Vagina (tissue), 2 donors: ENCODE results near the gene SPATA6. TPM values are rescaled to one million over a fixed set of nuclear protein-coding genes. Genes with fewer than 3 reads are reported as not detected.
"Not testable (repeated sequence)": the region's sequence is repeated elsewhere in the genome, so short reads cannot be mapped to it uniquely, and the experiment has no call there.

Experiments used
- DNase-seq, 2 donors: peaks; one replicate each; pipeline ENCODE4 v3.0.0-alpha.2; 2017; ENCODE audit errors: extremely low spot score in 2 of 2
- H3K27ac ChIP-seq: fragments of 200-600 bp; sonication (generic); one replicate; pipeline ENCODE4 v1.5.1; 2019
- H3K27me3 ChIP-seq: fragments of 200-600 bp; sonication (generic); one replicate; pipeline ENCODE4 v1.5.1; 2019
- H3K36me3 ChIP-seq, 2 donors: fragments of 200-600 bp; sonication (generic); one replicate each; pipeline ENCODE4 v1.5.1; 2017 to 2019
- H3K4me1 ChIP-seq: fragments of 200-600 bp; sonication (generic); one replicate; pipeline ENCODE4 v1.5.1; 2019
- H3K4me3 ChIP-seq, 2 donors: fragments of 200-600 bp; sonication (generic); 1 replicate in 1 of 2; 2 replicates in 1 of 2; pipeline ENCODE4 v1.5.1; 2016 to 2019
- H3K9me3 ChIP-seq: fragments of 200-600 bp; sonication (generic); one replicate; pipeline ENCODE4 v1.5.1; 2019
- POLR2A ChIP-seq, 2 donors: fragments of 450-650 bp; IDR thresholded peaks; one replicate each; pipeline ENCODE4 v1.6.1; 2017; ENCODE audit warnings: antibody characterized with exemption in 2 of 2, mild to moderate bottlenecking in 2 of 2, moderate library complexity in 2 of 2
- POLR2AphosphoS5 ChIP-seq, 2 donors: sonication (generic); formaldehyde crosslinking; IDR thresholded peaks; one replicate each; pipeline ENCODE4 v1.9.0; 2017; ENCODE audit warnings: antibody characterized with exemption in 2 of 2, mild to moderate bottlenecking in 2 of 2, low read depth in 1 of 2; ENCODE audit not compliant: insufficient read depth in 1 of 2
- intact Hi-C: fragments of 100-400 bp; cut with DNase I; formaldehyde crosslinking; loops from one replicate; pipeline ENCODE4 v1.15.1; 2023
- total RNA-seq: library from RNA; depleted of rRNA; stranded (reverse); fragments of >200 nt; gene quantifications from one replicate; pipeline ENCODE4 v1.2.3, GENCODE V29; 2016
- TF ChIP-seq, protein P1 (sequence below), 3 experiments: fragments of 450-650 bp in 2 of 3; fragments of 200-600 bp in 1 of 3; sonication (generic) in 1 of 3; IDR thresholded peaks; one replicate each; pipeline ENCODE4 v1.5.1; 2017 to 2019; ENCODE audit warnings: antibody characterized with exemption in 3 of 3, mild to moderate bottlenecking in 2 of 3, moderate library complexity in 2 of 3

SPATA6 gene
- total RNA-seq, 1 donor from 2014 or later: 30.4 TPM

DNA sequence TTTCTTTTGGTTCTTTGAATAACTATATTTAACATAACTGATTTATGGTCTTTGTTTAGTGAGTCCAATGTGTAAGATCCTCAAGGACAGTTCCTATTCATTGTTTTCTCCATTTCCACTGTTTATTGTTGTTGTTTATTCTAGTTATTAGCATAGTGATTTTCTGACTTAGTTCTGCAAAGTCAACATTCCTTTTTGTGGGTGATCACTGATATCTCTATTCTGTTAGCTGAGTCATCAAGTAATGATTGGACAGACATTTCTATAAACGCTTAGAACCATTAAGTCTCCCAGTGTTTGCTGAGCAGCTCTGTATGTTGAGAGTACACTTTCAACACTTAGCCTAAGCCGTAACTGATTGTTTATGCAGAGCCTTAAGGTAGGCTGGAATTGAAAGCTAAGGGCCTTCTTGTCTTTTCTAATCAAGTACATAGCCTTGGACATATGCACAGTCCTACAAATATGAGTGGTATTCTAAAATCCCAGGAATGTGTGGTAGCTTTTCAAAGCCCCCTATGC is 162.4 kb downstream of the SPATA6 start:
- Histone ChIP-seq H3K36me3 (no peaks in the 10 kb centered on the region), H3K27me3 (no peaks in the 10 kb centered on the region), H3K4me1 (no peaks in the 10 kb centered on the region), H3K4me3 (no peak overlapping the region), H3K9me3 (peaks cover 3% of the 10 kb centered on the region), H3K27ac (no peak overlapping the region)
- TF ChIP-seq POLR2AphosphoS5 (IDR thresholded peaks at IDR 0.05; ENCODE audit: insufficient read depth in 1 of 2, low read depth in 1 of 2) (no peak), POLR2A (IDR thresholded peaks at IDR 0.05) (no peak)
- TF ChIP-seq, protein P1, sequence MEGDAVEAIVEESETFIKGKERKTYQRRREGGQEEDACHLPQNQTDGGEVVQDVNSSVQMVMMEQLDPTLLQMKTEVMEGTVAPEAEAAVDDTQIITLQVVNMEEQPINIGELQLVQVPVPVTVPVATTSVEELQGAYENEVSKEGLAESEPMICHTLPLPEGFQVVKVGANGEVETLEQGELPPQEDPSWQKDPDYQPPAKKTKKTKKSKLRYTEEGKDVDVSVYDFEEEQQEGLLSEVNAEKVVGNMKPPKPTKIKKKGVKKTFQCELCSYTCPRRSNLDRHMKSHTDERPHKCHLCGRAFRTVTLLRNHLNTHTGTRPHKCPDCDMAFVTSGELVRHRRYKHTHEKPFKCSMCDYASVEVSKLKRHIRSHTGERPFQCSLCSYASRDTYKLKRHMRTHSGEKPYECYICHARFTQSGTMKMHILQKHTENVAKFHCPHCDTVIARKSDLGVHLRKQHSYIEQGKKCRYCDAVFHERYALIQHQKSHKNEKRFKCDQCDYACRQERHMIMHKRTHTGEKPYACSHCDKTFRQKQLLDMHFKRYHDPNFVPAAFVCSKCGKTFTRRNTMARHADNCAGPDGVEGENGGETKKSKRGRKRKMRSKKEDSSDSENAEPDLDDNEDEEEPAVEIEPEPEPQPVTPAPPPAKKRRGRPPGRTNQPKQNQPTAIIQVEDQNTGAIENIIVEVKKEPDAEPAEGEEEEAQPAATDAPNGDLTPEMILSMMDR (IDR thresholded peaks at IDR 0.05): no peak
- intact Hi-C loops: no loop called here
- no peak for DNase-seq

DNA sequence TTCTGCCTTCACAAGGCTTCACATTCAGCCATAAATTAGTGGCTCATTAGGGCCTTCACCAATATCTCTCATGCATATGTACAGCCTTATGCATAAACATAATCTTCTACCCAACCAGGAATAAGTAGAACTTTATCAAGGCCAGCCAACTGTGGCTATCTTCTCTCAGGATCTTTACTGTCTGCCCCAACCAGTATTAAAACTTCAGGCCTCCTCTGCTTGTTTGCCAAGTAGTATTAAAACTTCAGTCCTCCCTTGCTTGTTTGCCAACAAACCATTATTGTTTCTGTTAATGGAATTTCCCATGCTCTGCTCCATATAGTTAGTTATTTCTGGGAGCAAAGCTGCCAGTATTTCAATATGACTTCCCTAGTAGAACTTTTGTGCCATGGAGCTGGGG is 169.4 kb downstream of the SPATA6 start:
- DNase-seq: no peak
- intact Hi-C loops: no loop called here
- TF ChIP-seq POLR2AphosphoS5 (IDR thresholded peaks at IDR 0.05; ENCODE audit: insufficient read depth in 1 of 2, low read depth in 1 of 2) (no peak), POLR2A (IDR thresholded peaks at IDR 0.05) (no peak)
- TF ChIP-seq, protein P1 (IDR thresholded peaks at IDR 0.05): no peak
- no peak overlapping the region for H3K4me3 ChIP-seq
- no peaks in the 10 kb centered on the region for H3K36me3 ChIP-seq
- no peaks in the 10 kb centered on the region for H3K9me3 ChIP-seq
- no peaks in the 10 kb centered on the region for H3K4me1 ChIP-seq
- no peaks in the 10 kb centered on the region for H3K27me3 ChIP-seq
- no peak overlapping the region for H3K27ac ChIP-seq

DNA sequence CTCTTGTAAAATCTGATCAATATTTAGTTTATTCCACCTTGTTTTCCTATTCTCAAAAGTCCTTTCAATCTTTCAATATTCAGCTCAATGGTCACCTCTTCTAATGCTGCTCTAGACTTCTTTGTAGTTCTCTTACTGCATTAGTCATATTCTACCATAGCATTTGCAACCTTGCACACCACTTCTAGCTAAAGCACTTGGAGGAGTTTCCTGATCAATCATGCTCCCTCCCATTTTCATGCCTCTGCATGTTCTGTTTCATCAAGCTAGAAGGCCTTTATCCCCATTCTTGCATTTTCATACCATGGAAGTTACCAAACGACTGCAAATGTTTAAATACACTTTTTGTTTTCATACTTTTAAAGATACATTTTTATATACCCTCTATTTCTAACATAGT is 177.3 kb downstream of the SPATA6 start:
- Histone ChIP-seq H3K27ac (no peak overlapping the region), H3K36me3 (no peaks in the 10 kb centered on the region), H3K4me1 (no peaks in the 10 kb centered on the region), H3K9me3 (no peaks in the 10 kb centered on the region), H3K4me3 (no peak overlapping the region), H3K27me3 (no peaks in the 10 kb centered on the region)
- TF ChIP-seq POLR2AphosphoS5 (IDR thresholded peaks at IDR 0.05; ENCODE audit: insufficient read depth in 1 of 2, low read depth in 1 of 2) (no peak), POLR2A (IDR thresholded peaks at IDR 0.05) (no peak)
- TF ChIP-seq, protein P1 (IDR thresholded peaks at IDR 0.05): no peak
- intact Hi-C loops: no loop called here
- DNase-seq: no peak

DNA sequence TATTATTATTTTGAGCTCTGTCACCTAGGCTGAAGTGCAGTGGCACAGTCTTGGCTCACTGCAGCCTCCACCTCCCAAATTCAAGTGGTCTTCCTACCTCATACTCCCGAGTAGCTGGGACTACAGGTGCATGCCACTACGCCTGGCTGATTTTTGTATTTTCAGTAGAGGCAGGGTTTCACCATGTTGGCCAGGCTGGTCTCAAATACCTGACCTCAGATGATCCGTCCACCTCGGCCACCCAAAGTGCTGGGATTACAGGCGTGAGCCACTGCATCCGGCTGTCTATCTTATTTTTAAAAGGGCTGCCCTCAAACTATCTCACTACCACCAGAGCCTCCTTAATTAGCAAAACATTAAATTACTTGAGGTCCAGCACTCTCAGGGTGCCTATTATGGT is 177.9 kb downstream of the SPATA6 start:
- H3K9me3 ChIP-seq, DNase-seq, H3K4me1 ChIP-seq, H3K36me3 ChIP-seq, H3K4me3 ChIP-seq, H3K27ac ChIP-seq, intact Hi-C loops, H3K27me3 ChIP-seq: not testable (repeated sequence)

DNA sequence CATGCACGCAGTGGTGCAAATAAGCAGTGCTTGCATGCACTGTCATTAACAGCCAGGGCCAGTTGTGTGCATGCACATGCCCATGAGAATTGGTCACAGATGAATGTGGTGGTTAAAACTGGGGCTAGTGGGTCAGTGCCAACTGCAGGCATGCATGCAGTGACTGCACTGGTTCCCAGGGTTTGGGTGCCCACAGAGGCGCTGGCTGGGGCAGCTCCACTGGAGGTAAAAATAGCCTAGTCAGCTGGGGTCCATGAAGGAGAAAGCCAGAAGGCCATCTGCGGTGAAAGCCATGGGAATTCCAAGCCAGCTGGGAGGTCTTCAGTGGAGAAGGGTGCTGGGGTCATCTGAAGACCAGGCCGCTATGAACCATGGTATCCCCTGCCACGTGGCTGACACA is 179.3 kb downstream of the SPATA6 start:
- Histone ChIP-seq H3K4me3 (no peak overlapping the region), H3K27me3 (no peaks in the 10 kb centered on the region), H3K27ac (no peak overlapping the region), H3K9me3 (no peaks in the 10 kb centered on the region), H3K4me1 (no peaks in the 10 kb centered on the region), H3K36me3 (no peaks in the 10 kb centered on the region)
- TF ChIP-seq POLR2A (IDR thresholded peaks at IDR 0.05) (no peak), POLR2AphosphoS5 (IDR thresholded peaks at IDR 0.05; ENCODE audit: insufficient read depth in 1 of 2, low read depth in 1 of 2) (no peak)
- TF ChIP-seq, protein P1 (IDR thresholded peaks at IDR 0.05): no peak
- DNase-seq: no peak
- intact Hi-C loops: no loop called here
